HepG2 (cell line): ENCODE measurements around the gene ABCG5. TPM values are rescaled to one million over a fixed set of nuclear protein-coding genes. Genes with fewer than 3 reads are reported as not detected.

ENCODE experiments used
- ATAC-seq: fragments of 200-7000 bp; cut with Tn5 transposase; 3 replicates; pipeline ENCODE4 v1.9.1; 2020; ENCODE audit warnings: mild to moderate bottlenecking, moderate library complexity
- BruUV-seq: library from RNA; stranded (reverse); fragments of 400-500 nt; replicated peaks from 2 replicates; lab custom pipeline; 2021; lab: Mats Ljungman, UMichigan
- CTCF ChIA-PET: fragments of 300-600 bp; formaldehyde crosslinking; extraction: SDS; loops from one replicate; lab custom pipeline; 2021; ENCODE audit warnings: low total read pairs, inconsistent platforms, low intra/inter-chr PET ratio; lab: Yijun Ruan, JAX
- POLR2A ChIA-PET: fragments of 350-600 bp; sonication (Branson Sonifier 250); formaldehyde crosslinking; loops from one replicate; lab custom pipeline; 2020; ENCODE audit warnings: antibody characterized with exemption, inconsistent platforms; lab: Yijun Ruan, JAX
- DNase-seq: peaks from one replicate; pipeline ENCODE4 v3.0.0-alpha.2; 2015; ENCODE audit warnings: low spot score
- FAIRE-seq: peaks from 3 replicates; lab custom pipeline; 2011; peaks lifted over from hg19 to GRCh38; lab: Jason Lieb, UNC
- H2AFZ ChIP-seq: one replicate; pipeline ENCODE4 v1.6.1; 2011; ENCODE audit warnings: low read length, inconsistent platforms
- H3K27ac ChIP-seq: fragments of 300-600 bp; 3 replicates; pipeline ENCODE4 v1.8.0; 2011; ENCODE audit warnings: mixed run types, mild to moderate bottlenecking, mixed read lengths, low read length, inconsistent platforms; ENCODE audit not compliant: insufficient read depth; ENCODE audit errors: extremely low read length
- H3K27me3 ChIP-seq, 2 experiments: fragments of 200-600 bp in 1 of 2; 2 replicates in 1 of 2; 3 replicates in 1 of 2; pipeline versions ENCODE4 v1.6.0 to v1.8.0; 2011; ENCODE audit warnings: low read length in 2 of 2, mild to moderate bottlenecking in 2 of 2, moderate library complexity in 2 of 2, inconsistent platforms in 1 of 2; ENCODE audit not compliant: insufficient read depth in 2 of 2, control insufficient read depth in 1 of 2
- H3K36me3 ChIP-seq, 2 experiments: fragments of 200-600 bp in 1 of 2; replicated peaks in 1 of 2; 2 replicates in 1 of 2; 3 replicates in 1 of 2; pipeline versions ENCODE4 v1.5.1 to v1.8.0; 2011; ENCODE audit warnings: low read length in 2 of 2, inconsistent platforms in 1 of 2; ENCODE audit not compliant: insufficient read depth in 2 of 2, control insufficient read depth in 1 of 2
- H3K4me1 ChIP-seq: 2 replicates; pipeline ENCODE4 v1.5.1; 2012; ENCODE audit warnings: low read length, inconsistent platforms; ENCODE audit not compliant: insufficient read depth
- H3K4me2 ChIP-seq: 2 replicates; pipeline ENCODE4 v1.6.0; 2011; ENCODE audit warnings: low read depth, low read length, inconsistent platforms
- H3K4me3 ChIP-seq, 3 experiments: fragments of 200-600 bp in 1 of 3; sonication (generic), shearing (Covaris generic) in 1 of 3; replicated peaks in 1 of 3; 2 replicates each; pipeline ENCODE4 v1.5.1; 2011 to 2016; ENCODE audit warnings: low read length in 3 of 3, inconsistent platforms in 2 of 3, low read depth in 2 of 3, mild to moderate bottlenecking in 2 of 3, control low read depth in 1 of 3, mixed read lengths in 1 of 3; ENCODE audit not compliant: insufficient read depth in 1 of 3
- H3K79me2 ChIP-seq: one replicate; pipeline ENCODE4 v1.6.1; 2011; ENCODE audit warnings: low read length, inconsistent platforms; ENCODE audit not compliant: insufficient read depth
- H3K9ac ChIP-seq: 2 replicates; pipeline ENCODE4 v1.6.0; 2011; ENCODE audit warnings: mild to moderate bottlenecking, low read depth, low read length, inconsistent platforms; ENCODE audit not compliant: insufficient read depth
- H3K9me3 ChIP-seq: 2 replicates; pipeline ENCODE4 v1.5.1; 2012; ENCODE audit warnings: mild to moderate bottlenecking, low read length
- H4K20me1 ChIP-seq: 2 replicates; pipeline ENCODE4 v1.6.0; 2011; ENCODE audit warnings: inconsistent platforms, mild to moderate bottlenecking, low read length, moderate library complexity; ENCODE audit not compliant: insufficient read depth
- LRRFIP1 ChIP-seq: sonication (generic); formaldehyde crosslinking; conservative IDR thresholded peaks from 2 replicates; pipeline ENCODE4 v1.4.0; 2020; ENCODE audit warnings: missing genetic modification reagents
- NR0B2 ChIP-seq: sonication (generic); formaldehyde crosslinking; IDR thresholded peaks from 2 replicates; pipeline ENCODE4 v1.4.0; 2020; ENCODE audit warnings: mild to moderate bottlenecking, missing genetic modification reagents
- REPIN1 ChIP-seq: sonication (generic); formaldehyde crosslinking; IDR thresholded peaks from 2 replicates; pipeline ENCODE4 v1.8.0; 2022; ENCODE audit warnings: missing genetic modification reagents, low read depth, mild to moderate bottlenecking, borderline replicate concordance
- ZBTB20 ChIP-seq: sonication (generic); formaldehyde crosslinking; IDR thresholded peaks from 2 replicates; pipeline ENCODE4 v1.8.1; 2023; ENCODE audit warnings: missing genetic modification reagents, low read depth, mild to moderate bottlenecking, borderline replicate concordance
- ZBTB3 ChIP-seq: sonication (generic); formaldehyde crosslinking; IDR thresholded peaks from 2 replicates; pipeline ENCODE4 v1.4.0; 2020; ENCODE audit warnings: low read depth, mild to moderate bottlenecking, moderate library complexity, missing genetic modification reagents, borderline replicate concordance
- ZNF510 ChIP-seq: sonication (generic); formaldehyde crosslinking; IDR thresholded peaks from 2 replicates; pipeline ENCODE4 v1.4.0; 2020; ENCODE audit warnings: low read depth, mild to moderate bottlenecking, missing genetic modification reagents
- WGBS: methylation state at CpG from one replicate; pipeline ENCODE4 v1.1.6; 2017; ENCODE audit warnings: low lambda C conversion rate; 5-methylcytosine and 5-hydroxymethylcytosine counted together
- in situ Hi-C: cut with HindIII; loops from 2 replicates; pipeline ENCODE4 v1.10.0; 2017; ENCODE audit warnings: low pct_unique_long_range_greater_than_20kb; ENCODE audit not compliant: extremely low pct_ligation_motif_present
- intact Hi-C: fragments of 100-400 bp; cut with micrococcal nuclease; formaldehyde crosslinking; loops from one replicate; pipeline ENCODE4 v1.10.0; 2022; ENCODE audit not compliant: unreplicated experiment
- polyA plus RNA-seq, 8 experiments: library from polyadenylated mRNA; depleted of rRNA in 3 of 8; stranded (reverse) in 7 of 8; unstranded in 1 of 8; fragments of >200 nt; fragmentation: Illumina TruSeq in 4 of 8; extraction: Trizol in 4 of 8; gene quantifications; 2 replicates each; pipeline versions ENCODE4 v1.2.1 to v1.2.3, GENCODE V29; 2011 to 2016; ENCODE audit warnings: low read depth in 4 of 8, missing spikeins in 1 of 8, mixed read lengths in 1 of 8; ENCODE audit not compliant: insufficient read depth in 1 of 8
- total RNA-seq, 5 experiments: library from RNA; depleted of rRNA; stranded (reverse); fragments of >200 nt; fragmentation: Illumina TruSeq; extraction: Trizol; gene quantifications; 2 replicates each; pipeline ENCODE4 v1.2.3, GENCODE V29; 2016; ENCODE audit warnings: low read depth in 1 of 5

ABCG5 gene
- total and polyA plus RNA-seq, 2 of the 13 experiments (the other 11 are each of a cell fraction or from before 2014, with no cell fraction given), result 15.1 to 39.0 TPM

GRCh38 chr2:43824951-43825493, 13.6 kb downstream of the ABCG5 start:
- Histone ChIP-seq H2AFZ (no peak overlapping the region), H3K27ac (no peak overlapping the region), H3K9me3 (no peaks in the 10 kb centered on the region), H3K27me3 (no peaks in the 10 kb centered on the region), H3K4me2 (no peak overlapping the region), H3K4me3 (no peak overlapping the region), H3K36me3 (peaks cover 26 to 66% of the 10 kb centered on the region in 2 experiments), H3K79me2 (no peaks in the 10 kb centered on the region), H4K20me1 (no peaks in the 10 kb centered on the region), H3K4me1 (peaks cover 11% of the 10 kb centered on the region; the same call in 1 of the 2 replicates), H3K9ac (no peak overlapping the region)
- no peak for FAIRE-seq
- intact Hi-C loops (no loop called here), in situ Hi-C loops (no loop called here)
- no peak for DNase-seq
- TF ChIP-seq ZBTB20 (CRISPR knock-in tag) (no peak), ZBTB3 (no peak), REPIN1 (CRISPR knock-in tag) (no peak), LRRFIP1 (CRISPR knock-in tag) (no peak), NR0B2 (CRISPR knock-in tag) (no peak), ZNF510 (CRISPR knock-in tag) (no peak)
- ATAC-seq, result no peak
- POLR2A ChIA-PET, result interaction anchor here (1.0 to 2.1 kb wide), 3 partner anchors 12 to 19 kb away, joined by 3 to 7 read pairs (median 3); partner anchors contain the start of genes ABCG5 and ABCG8
- no TSS peak for BruUV-seq
- CTCF ChIA-PET, result no interaction called here
- 95% methylated on average over 12 of the region's 12 CpGs for WGBS
